WTC11 (cell line): ENCODE data around the gene RRAGD.

Experiments
- AFF4 ChIP-seq: sonication (generic); formaldehyde crosslinking; IDR thresholded peaks from 2 replicates; pipeline ENCODE4 v1.8.1; 2023; ENCODE audit warnings: mild to moderate bottlenecking, missing genetic modification reagents, borderline replicate concordance
- ATF2 ChIP-seq: sonication (generic); formaldehyde crosslinking; IDR thresholded peaks from 2 replicates; pipeline ENCODE4 v1.8.1; 2022; ENCODE audit warnings: low read depth, missing genetic modification reagents, borderline replicate concordance
- ATF3 ChIP-seq: sonication (generic); formaldehyde crosslinking; conservative IDR thresholded peaks from 2 replicates; pipeline ENCODE4 v1.8.1; 2022; ENCODE audit warnings: mild to moderate bottlenecking, missing genetic modification reagents
- CTCF ChIP-seq: fragments of 200-600 bp; IDR thresholded peaks from 2 replicates; pipeline ENCODE4 v1.8.0; 2022; ENCODE audit warnings: antibody characterized with exemption
- ESRRA ChIP-seq: sonication (generic); formaldehyde crosslinking; IDR thresholded peaks from 2 replicates; pipeline ENCODE4 v1.8.1; 2022; ENCODE audit warnings: mild to moderate bottlenecking, missing genetic modification reagents, borderline replicate concordance
- FOXP1 ChIP-seq: sonication (generic); formaldehyde crosslinking; IDR thresholded peaks from 2 replicates; pipeline ENCODE4 v1.8.0; 2022; ENCODE audit warnings: missing genetic modification reagents, mild to moderate bottlenecking, moderate library complexity, borderline replicate concordance
- JUN ChIP-seq: sonication (generic); formaldehyde crosslinking; IDR thresholded peaks from 2 replicates; pipeline ENCODE4 v1.8.0; 2023; ENCODE audit warnings: mild to moderate bottlenecking, missing genetic modification reagents
- TEAD4 ChIP-seq: sonication (generic); formaldehyde crosslinking; IDR thresholded peaks from 2 replicates; pipeline ENCODE4 v1.8.0; 2022; ENCODE audit warnings: mild to moderate bottlenecking, missing genetic modification reagents
- ZNF512 ChIP-seq: sonication (generic); formaldehyde crosslinking; IDR thresholded peaks from 2 replicates; pipeline ENCODE4 v1.8.1; 2022; ENCODE audit warnings: missing genetic modification reagents, borderline replicate concordance

- TF ChIP-seq CTCF (no peak), AFF4 (CRISPR knock-in tag) (no peak), FOXP1 (no peak), ATF3 (CRISPR knock-in tag) (no peak), TEAD4 (no peak), ZNF512 (CRISPR knock-in tag) (no peak), ATF2 (CRISPR knock-in tag) (no peak), JUN (no peak), ESRRA (no peak)
These were observed 26.9 kb downstream of the RRAGD start for GRCh38 chr6:89385156-89385667.
